MM.1S (cell line): ENCODE measurements around the gene MPZL3.

Experiments used
- DNase-seq: peaks from one replicate; pipeline ENCODE4 v3.0.0-alpha.2; 2015
- H2AFZ ChIP-seq: fragments of 300-600 bp; sonication (generic); 2 replicates; pipeline ENCODE4 v1.6.0; 2016; ENCODE audit warnings: antibody characterized with exemption, low read length
- H3F3A ChIP-seq: fragments of 300-600 bp; sonication (generic); 2 replicates; pipeline ENCODE4 v1.6.1; 2016; ENCODE audit warnings: mild to moderate bottlenecking, antibody characterized with exemption, low read length, moderate library complexity, mixed read lengths; ENCODE audit not compliant: insufficient read depth
- H3K27ac ChIP-seq: fragments of 300-600 bp; sonication (generic); 2 replicates; pipeline ENCODE4 v1.5.1; 2016; ENCODE audit warnings: mild to moderate bottlenecking, low read length
- H3K27me3 ChIP-seq: fragments of 300-600 bp; sonication (generic); replicated peaks from 2 replicates; pipeline ENCODE4 v1.6.0; 2016; ENCODE audit warnings: low read length; ENCODE audit not compliant: insufficient read depth
- H3K36me3 ChIP-seq: fragments of 300-600 bp; sonication (generic); replicated peaks from 2 replicates; pipeline ENCODE4 v1.6.1; 2016; ENCODE audit warnings: mild to moderate bottlenecking, low read length, mixed read lengths; ENCODE audit not compliant: insufficient read depth
- H3K4me1 ChIP-seq: fragments of 300-600 bp; sonication (generic); 2 replicates; pipeline ENCODE4 v1.6.1; 2016; ENCODE audit warnings: low read length, mixed read lengths
- H3K4me2 ChIP-seq: fragments of 300-600 bp; sonication (generic); 2 replicates; pipeline ENCODE4 v1.6.0; 2016; ENCODE audit warnings: low read depth, low read length
- H3K4me3 ChIP-seq: fragments of 300-600 bp; sonication (generic); 2 replicates; pipeline ENCODE4 v1.5.1; 2016; ENCODE audit warnings: low read length, mixed read lengths
- H3K79me2 ChIP-seq: fragments of 300-600 bp; sonication (generic); 2 replicates; pipeline ENCODE4 v1.6.1; 2016; ENCODE audit warnings: mixed run types, low read length, mixed read lengths
- H3K9ac ChIP-seq: fragments of 300-600 bp; sonication (generic); 2 replicates; pipeline ENCODE4 v1.6.1; 2016; ENCODE audit warnings: low read length, mixed read lengths
- H3K9me2 ChIP-seq: fragments of 300-600 bp; sonication (generic); replicated peaks from 2 replicates; pipeline ENCODE4 v1.6.1; 2016; ENCODE audit warnings: mild to moderate bottlenecking, low read length, mixed read lengths; ENCODE audit not compliant: insufficient read depth
- H3K9me3 ChIP-seq: fragments of 300-600 bp; sonication (generic); replicated peaks from 2 replicates; pipeline ENCODE4 v1.6.1; 2016; ENCODE audit warnings: mild to moderate bottlenecking, low read length, mixed read lengths; ENCODE audit not compliant: insufficient read depth
- H4K20me1 ChIP-seq: fragments of 300-600 bp; sonication (generic); 2 replicates; pipeline ENCODE4 v1.6.1; 2016; ENCODE audit warnings: mild to moderate bottlenecking, low read length, moderate library complexity, mixed read lengths; ENCODE audit not compliant: insufficient read depth
- CTCF ChIP-seq: fragments of 300-600 bp; sonication (generic); IDR thresholded peaks from 2 replicates; pipeline ENCODE4 v1.5.1; 2016; ENCODE audit warnings: antibody characterized with exemption, low read length, mixed read lengths
- EZH2 ChIP-seq: fragments of 300-600 bp; sonication (generic); optimal IDR thresholded peaks from 2 replicates; pipeline ENCODE3; 2017; ENCODE audit warnings: low read depth, mild to moderate bottlenecking, antibody characterized with exemption, low read length, mixed read lengths
- EZH2phosphoT487 ChIP-seq: fragments of 300-600 bp; sonication (generic); IDR thresholded peaks from 2 replicates; pipeline ENCODE4 v1.6.1; 2018; ENCODE audit warnings: antibody characterized with exemption, low read length

The MPZL3 gene

GRCh38 chr11:118214210-118214914, 37.8 kb downstream of the MPZL3 start:
- Histone ChIP-seq H3K9me2 (no peaks in the 10 kb centered on the region), H3K9me3 (no peaks in the 10 kb centered on the region), H3F3A (peaks cover 9% of the 10 kb centered on the region; the same call in 1 of the 2 replicates), H3K27ac (no peak overlapping the region), H3K4me3 (no peak overlapping the region), H3K4me1 (peaks cover 15% of the 10 kb centered on the region), H4K20me1 (no peaks in the 10 kb centered on the region; the same call in 1 of the 2 replicates), H3K36me3 (no peaks in the 10 kb centered on the region), H3K27me3 (peaks cover 69% of the 10 kb centered on the region), H2AFZ (no peak overlapping the region), H3K4me2 (peak overlapping the region; percentile 46), H3K9ac (no peak overlapping the region), H3K79me2 (no peaks in the 10 kb centered on the region)
- TF ChIP-seq CTCF, result no peak
- TF ChIP-seq EZH2, result no peak
- DNase-seq, result peak; percentile 32

- no peak overlapping the region for H3K27ac ChIP-seq
- peak overlapping the region; percentile 46; the same call in 1 of the 2 replicates for H3K4me2 ChIP-seq
- peaks cover 9% of the 10 kb centered on the region; the same call in 1 of the 2 replicates for H3F3A ChIP-seq
- no peaks in the 10 kb centered on the region for H3K79me2 ChIP-seq
- H3K9me2 ChIP-seq, result no peaks in the 10 kb centered on the region
- peaks cover 15% of the 10 kb centered on the region for H3K4me1 ChIP-seq
- peaks cover 73% of the 10 kb centered on the region for H3K27me3 ChIP-seq
- H4K20me1 ChIP-seq, result no peaks in the 10 kb centered on the region; the same call in 1 of the 2 replicates
- no peak overlapping the region for H3K4me3 ChIP-seq
- H3K36me3 ChIP-seq, result no peaks in the 10 kb centered on the region
- no peak overlapping the region for H2AFZ ChIP-seq
- no peaks in the 10 kb centered on the region for H3K9me3 ChIP-seq
- TF ChIP-seq EZH2phosphoT487 (no peak), CTCF (no peak), EZH2 (no peak)
- no peak for DNase-seq
- H3K9ac ChIP-seq, result no peak overlapping the region
Measured at GRCh38 chr11:118213781-118214180, 38.4 kb downstream of the MPZL3 start.

- no peak overlapping the region for H3K4me2 ChIP-seq
- no peaks in the 10 kb centered on the region; the same call in 1 of the 2 replicates for H4K20me1 ChIP-seq
- no peak overlapping the region for H3K27ac ChIP-seq
- peaks cover 15% of the 10 kb centered on the region for H3K4me1 ChIP-seq
- H3K27me3 ChIP-seq, result peaks cover 78% of the 10 kb centered on the region
- H3K9me3 ChIP-seq, result no peaks in the 10 kb centered on the region
- no peaks in the 10 kb centered on the region for H3K36me3 ChIP-seq
- no peak for DNase-seq
- TF ChIP-seq CTCF (no peak), EZH2 (no peak), EZH2phosphoT487 (no peak)
- H3K79me2 ChIP-seq, result no peaks in the 10 kb centered on the region
- H3K9ac ChIP-seq, result no peak overlapping the region
- H3K4me3 ChIP-seq, result no peak overlapping the region
- H2AFZ ChIP-seq, result no peak overlapping the region
- H3K9me2 ChIP-seq, result no peaks in the 10 kb centered on the region
- peaks cover 9% of the 10 kb centered on the region; the same call in 1 of the 2 replicates for H3F3A ChIP-seq
Measured at GRCh38 chr11:118213201-118213600, 39.0 kb downstream of the MPZL3 start.
